ENCODE measurements around the gene PPY. TPM values are rescaled to one million over a fixed set of nuclear protein-coding genes. Genes with fewer than 3 reads are reported as not detected.
"Not testable (repeated sequence)": the region's sequence is repeated elsewhere in the genome, so short reads cannot be mapped to it uniquely, and the experiment has no call there.

PPY gene
- 0.45 TPM for polyA plus RNA-seq (ENCODE audit: insufficient read length)
- long read RNA-seq, donor 1, result 0 reads
- long read RNA-seq, donor 2, partial matches to known transcripts, result 0 of 1 reads
- long read RNA-seq, donor 2, other reads (novel, unspliced or antisense), result 0 of 1 reads
- long read RNA-seq, donor 3, result 0 reads
- long read RNA-seq, donor 4, result 0 reads
- long read RNA-seq, donor 5, result 0 reads
- long read RNA-seq, donor 6, result 0 reads
- long read RNA-seq, donor 7, result 0 reads
- long read RNA-seq, donor 8, result 0 reads

DNA sequence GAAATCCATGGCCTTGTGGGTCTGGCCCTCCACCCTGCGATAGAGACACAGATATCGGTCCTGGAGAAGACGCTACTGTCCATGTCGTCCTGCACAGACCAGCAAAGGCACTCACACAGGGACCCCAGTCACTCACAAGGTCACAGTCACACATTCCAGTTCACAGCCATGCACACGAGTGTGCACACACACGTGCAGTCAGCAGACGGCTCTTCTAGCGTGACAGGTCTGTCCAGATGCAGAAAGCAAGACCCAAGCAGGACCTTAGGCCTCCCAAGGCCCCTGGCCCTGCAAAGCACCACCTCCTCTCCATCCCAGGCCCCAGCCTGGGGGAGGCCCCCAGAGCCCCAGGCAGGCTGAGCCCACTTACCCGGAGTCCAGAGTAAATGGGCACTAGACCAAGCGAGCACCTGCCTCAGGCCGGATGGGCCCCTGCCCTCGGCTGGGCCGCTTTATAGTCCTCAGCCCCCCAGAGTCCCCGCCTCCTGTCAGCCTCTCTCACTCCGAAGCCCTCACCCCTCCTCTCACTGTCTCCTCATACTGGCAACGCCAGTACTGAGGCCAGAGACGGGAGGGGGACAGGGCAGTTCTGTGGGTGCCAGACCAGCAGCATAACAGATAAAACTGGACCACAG is at the start of gene PPY:
Gene PPY (minus strand): TSS at position 426 of the 635 bp plus-strand sequence. CDS start 822 bp downstream, outside the sequence.
- no peak for DNase-seq

DNA sequence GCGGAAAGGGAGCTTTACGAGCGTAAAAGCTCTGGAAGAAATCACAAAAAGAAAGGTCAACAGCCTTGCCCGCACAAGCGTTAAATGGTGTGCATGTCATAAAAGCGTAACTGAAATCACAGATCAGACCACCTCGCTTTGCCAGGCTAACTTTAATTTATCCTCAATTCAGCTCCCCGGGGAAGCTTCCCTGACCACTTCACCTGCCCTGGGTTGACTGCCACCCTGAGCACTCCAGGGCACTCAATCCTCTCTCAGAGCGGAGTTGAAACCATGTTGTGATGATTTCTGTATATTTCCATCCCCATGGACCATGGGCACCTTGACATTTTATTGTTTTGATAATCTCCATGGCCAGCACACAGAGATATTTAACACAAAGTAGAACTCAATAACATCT is 46.0 kb upstream of the PPY start:
- DNase-seq, result no peak

GRCh38 chr17:43987131-43988021 is 45.1 kb upstream of the PPY start:
- DNase-seq, result no peak

- no peak for DNase-seq
Observed at GRCh38 chr17:43986225-43986981, 44.1 kb upstream of the PPY start.

DNA sequence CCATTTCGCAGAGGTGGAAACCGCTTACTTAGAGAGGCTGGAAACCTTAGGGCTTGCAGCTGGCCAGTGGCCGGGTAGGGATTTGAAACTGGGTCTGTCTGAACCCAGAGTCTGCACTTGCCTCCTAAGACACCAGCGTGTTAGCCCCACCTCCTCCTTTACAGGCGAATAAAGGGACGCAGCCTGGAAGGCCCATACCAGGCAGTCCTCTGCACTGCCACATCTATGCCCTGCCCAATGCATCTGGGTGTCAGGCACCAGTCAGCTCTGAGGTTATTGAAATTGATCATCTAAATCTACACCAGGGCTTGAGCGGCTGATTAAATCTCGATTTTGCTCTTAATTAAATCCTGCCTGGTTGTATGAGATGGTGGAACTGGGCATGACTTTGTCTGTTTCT is 42.2 kb upstream of the PPY start:
- no peak for DNase-seq

DNA sequence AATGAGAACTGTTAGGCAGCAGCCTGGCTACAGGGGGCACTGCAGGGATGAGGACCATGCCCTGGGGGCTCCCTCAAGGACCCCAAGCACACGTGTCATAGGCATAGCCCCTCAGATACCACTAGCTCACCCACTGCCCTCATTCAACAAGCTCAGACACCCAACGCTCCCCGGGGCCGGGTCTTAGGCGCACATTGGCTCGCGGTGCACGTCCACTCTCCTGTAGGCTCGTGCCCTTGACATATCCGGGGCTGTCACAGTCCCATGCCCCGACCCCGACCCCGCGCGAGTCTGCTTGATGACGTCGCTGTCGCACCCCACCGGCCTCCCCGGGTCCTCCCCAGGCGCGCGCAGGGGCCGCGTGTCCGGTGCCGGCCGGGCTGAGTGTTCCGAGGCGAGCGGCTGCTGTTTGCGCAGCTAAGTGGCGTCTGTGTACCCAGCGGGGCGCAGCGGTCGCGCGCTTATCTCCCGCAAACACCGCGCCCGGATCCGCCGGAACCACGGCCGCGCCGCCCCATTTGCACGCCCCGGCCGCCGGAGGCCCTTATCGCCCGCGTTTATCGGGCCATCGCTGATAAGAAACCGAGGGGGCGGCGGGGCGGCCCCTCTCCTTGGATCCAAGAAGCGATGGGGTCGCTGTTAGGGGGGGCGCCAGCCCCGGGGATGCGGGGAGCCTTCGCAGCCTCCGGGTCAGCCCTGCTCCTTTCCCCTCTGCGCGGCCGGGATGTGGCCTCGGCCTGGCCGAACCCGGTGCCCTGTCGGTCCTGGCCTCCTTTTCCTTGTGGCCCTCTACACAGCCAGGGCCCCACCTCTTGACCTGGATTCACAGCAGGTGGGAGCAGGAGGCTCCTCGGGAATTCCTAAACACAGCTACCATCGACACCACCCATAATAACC is 41.5 kb upstream of the PPY start:
- DNase-seq, result peak; percentile 36

DNA sequence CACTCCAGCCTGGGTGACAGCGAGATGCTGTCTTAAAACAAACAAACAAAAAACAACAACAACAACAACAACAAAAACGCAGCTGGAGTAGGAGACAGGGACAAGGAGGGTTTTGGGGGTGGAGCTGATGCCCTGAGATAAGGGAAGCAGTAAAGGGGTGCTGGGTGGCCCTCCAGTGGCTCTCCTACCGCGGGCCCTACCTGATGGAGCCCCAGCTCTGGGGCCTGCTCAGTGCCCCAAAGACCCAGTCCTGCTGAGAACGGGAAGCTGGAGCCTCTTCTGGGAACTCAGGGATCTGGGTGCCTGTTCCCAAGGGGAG is 40.9 kb upstream of the PPY start:
- no peak for DNase-seq

DNA sequence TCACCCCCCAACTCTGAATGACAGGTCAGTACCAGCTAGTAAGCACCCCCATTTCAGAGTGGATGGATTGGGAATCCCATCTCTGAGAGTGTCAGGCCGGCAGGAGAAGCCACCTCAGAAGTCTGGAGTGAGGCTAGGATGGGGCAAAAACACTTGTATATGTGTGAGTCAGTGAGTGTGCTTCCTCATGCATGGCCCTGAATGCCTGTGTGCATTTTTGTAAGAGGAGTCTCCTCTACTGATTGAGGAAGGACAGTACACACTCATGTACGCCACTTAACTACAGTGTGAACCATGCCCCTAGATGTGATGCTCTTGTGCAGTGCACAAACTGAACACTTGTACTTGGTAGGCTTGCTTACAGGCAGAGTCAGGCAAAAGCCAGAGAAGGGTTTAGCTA is 39.9 kb upstream of the PPY start:
- DNase-seq, result no peak

- DNase-seq, result no peak
Observed at GRCh38 chr17:43979671-43980070, 37.4 kb upstream of the PPY start.

DNA sequence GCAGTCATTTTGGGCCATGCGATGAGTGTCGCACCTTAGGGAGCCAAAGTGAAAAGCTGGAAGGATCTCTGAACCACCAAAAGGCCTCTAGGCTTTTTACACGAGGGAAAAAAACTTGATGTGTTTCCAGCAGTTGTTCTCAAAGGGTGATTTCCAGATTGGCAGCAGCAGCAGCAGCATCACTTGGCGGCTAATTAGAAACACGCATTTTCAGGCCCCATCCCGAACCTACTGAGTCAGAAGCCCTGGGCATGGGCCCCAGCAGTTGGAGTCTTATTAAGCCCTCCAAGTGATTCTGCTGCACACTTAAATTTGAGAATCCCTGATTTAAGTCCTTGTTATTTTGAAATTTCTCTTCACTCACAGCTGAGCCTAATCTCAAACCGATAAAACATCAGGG is 36.7 kb upstream of the PPY start:
- no peak for DNase-seq

DNA sequence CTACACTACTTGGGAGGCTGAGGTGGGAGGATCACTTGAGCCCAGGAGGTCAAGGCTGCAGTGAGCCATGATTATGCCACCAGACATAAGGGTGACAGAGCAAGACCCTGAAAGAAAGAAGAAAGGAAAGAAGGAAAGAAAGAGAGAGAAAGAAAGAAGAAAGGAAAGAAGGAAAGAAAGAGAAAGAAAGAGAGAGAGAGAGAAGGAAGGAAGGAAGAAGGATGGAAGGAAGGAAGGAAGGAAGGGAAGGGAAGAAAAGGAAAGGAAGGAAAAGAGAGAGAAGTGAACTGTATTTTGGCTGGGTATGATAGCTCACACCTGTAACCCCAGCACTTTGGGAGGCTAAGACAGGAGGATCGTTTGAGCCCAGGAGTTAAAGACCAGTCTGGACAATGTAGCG is 35.8 kb upstream of the PPY start:
- no peak for DNase-seq

DNA sequence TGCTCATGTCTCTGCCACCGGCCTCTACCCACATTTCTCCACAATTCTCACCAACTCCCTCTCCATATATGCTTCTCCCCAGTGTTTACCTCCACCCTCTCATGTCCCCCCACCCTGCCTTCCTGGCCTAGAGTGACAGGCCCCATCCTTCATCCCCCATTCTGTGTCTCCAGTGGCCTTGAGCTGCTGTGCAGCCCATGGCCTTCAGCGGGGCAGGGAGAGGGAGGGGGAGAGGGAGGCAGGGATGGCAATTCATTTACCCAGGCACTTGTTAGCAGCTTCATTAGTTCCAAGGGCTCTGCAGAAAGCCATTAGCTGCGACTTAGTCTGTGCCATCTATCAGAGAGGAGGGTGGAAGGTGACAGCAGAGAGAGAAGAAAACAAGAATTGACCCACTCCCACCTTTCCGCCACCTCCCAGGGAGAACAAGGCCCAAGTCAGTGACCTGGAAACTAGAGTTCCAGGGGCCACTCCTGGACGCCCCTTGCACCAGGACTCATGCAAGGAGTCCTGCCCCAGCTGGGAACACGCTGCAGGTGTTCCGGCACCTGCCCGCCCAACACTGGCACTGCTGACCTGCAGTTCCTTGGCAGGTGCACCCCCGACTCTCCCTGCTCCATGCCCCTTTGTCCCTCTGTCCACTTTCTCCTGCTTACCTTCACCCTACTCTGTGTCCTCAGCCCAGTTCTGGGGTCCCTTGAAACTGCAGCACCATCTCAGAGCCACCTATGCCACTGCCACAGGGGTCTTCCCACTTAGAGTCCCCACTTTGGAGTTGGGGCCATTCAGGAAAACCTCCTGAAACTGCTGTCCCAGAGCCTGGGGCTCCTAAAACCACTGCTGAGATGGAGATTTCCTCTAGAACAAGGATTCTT is 34.9 kb upstream of the PPY start:
- no peak for DNase-seq

GRCh38 chr17:43975898-43976297 is 33.6 kb upstream of the PPY start:
- DNase-seq, result no peak

DNA sequence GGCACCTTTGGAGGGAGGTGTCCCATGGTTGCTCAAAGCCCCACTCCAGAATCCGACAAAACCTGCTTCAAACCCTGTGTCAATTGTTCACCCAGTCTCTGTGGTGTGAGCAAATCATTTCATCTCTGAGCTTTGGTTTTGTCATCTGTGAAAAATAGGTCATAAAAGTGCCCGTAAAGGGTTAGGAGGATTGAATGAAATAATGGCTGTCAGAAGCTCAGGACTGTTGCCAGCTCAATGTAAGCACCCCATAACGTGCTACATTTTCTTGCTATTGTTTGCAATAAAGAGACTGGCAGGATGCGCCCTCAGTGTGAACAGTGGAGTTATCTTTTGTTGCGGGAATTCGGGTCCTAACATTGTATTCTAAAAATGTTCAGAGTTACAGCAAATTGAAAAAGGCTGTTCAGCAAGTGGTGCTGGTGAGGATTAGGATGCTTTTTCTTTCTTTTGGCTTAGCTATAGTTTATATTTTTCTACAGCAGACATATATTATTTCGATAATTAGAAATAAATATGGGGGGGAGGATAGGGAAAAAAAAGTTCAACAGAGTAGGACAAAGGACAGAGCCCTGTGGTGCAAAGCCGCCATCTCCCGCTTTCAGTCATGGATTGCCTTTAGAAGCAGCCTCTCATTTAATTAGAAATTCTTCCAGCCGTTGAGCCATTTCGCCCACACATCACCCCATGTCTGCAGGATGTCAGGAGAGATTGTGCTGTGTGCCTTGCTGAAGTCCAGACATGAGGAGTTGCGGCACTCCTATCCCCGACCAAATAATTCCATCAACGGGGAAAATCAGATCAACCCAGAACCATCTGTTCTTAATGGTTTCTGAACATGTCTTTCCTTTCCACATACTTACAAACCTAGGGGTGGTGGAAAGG is 32.3 kb upstream of the PPY start:
- DNase-seq, result no peak

GRCh38 chr17:43972444-43973212 is 30.4 kb upstream of the PPY start:
- not testable (repeated sequence) for DNase-seq

GRCh38 chr17:43971436-43971835 is 29.2 kb upstream of the PPY start:
- DNase-seq, result not testable (repeated sequence)

- no peak for DNase-seq
Observed at GRCh38 chr17:43970366-43970765, 28.1 kb upstream of the PPY start.

- DNase-seq, result no peak
Observed at GRCh38 chr17:43967251-43967875, 25.1 kb upstream of the PPY start.
